ENCODE data around the gene EFCAB6.

Gene EFCAB6

GRCh38 chr22:43555561-43556515, 256.3 kb downstream of the EFCAB6 start:
- DNase-seq (ENCODE audit: low spot score) (no peak), ATAC-seq (ENCODE audit: low read depth) (no peak)
- Histone ChIP-seq H3K36me3 (ENCODE audit: low read depth) (no peaks in the 10 kb centered on the region), H3K27ac (ENCODE audit: poor library complexity, severe bottlenecking) (no peak overlapping the region), H3K27me3 (ENCODE audit: insufficient read depth, poor library complexity, severe bottlenecking) (no peaks in the 10 kb centered on the region), H3K4me1 (ENCODE audit: insufficient read depth, poor library complexity, severe bottlenecking) (no peaks in the 10 kb centered on the region), H3K4me3 (ENCODE audit: severe bottlenecking) (no peak overlapping the region), H3K9me3 (ENCODE audit: severe bottlenecking) (no peaks in the 10 kb centered on the region)
- no peak for TF ChIP-seq CTCF (IDR thresholded peaks at IDR 0.05; ENCODE audit: poor library complexity, severe bottlenecking)

GRCh38 chr22:43554694-43555365, 257.3 kb downstream of the EFCAB6 start:
- Histone ChIP-seq H3K4me3 (ENCODE audit: severe bottlenecking) (no peak overlapping the region), H3K4me1 (ENCODE audit: insufficient read depth, poor library complexity, severe bottlenecking) (no peaks in the 10 kb centered on the region), H3K27ac (ENCODE audit: poor library complexity, severe bottlenecking) (no peak overlapping the region), H3K27me3 (ENCODE audit: insufficient read depth, poor library complexity, severe bottlenecking) (no peaks in the 10 kb centered on the region), H3K36me3 (ENCODE audit: low read depth) (no peaks in the 10 kb centered on the region), H3K9me3 (ENCODE audit: severe bottlenecking) (no peaks in the 10 kb centered on the region)
- ATAC-seq (ENCODE audit: low read depth) (no peak), DNase-seq (ENCODE audit: low spot score) (no peak)
- no peak for TF ChIP-seq CTCF (IDR thresholded peaks at IDR 0.05; ENCODE audit: poor library complexity, severe bottlenecking)

GRCh38 chr22:43554259-43554636, 257.9 kb downstream of the EFCAB6 start:
- H3K4me3 ChIP-seq (ENCODE audit: severe bottlenecking): no peak overlapping the region
- no peak for TF ChIP-seq CTCF (IDR thresholded peaks at IDR 0.05; ENCODE audit: poor library complexity, severe bottlenecking)
- DNase-seq (ENCODE audit: low spot score): no peak
- H3K4me1 ChIP-seq (ENCODE audit: insufficient read depth, poor library complexity, severe bottlenecking): no peaks in the 10 kb centered on the region
- ATAC-seq (ENCODE audit: low read depth): no peak
- H3K9me3 ChIP-seq (ENCODE audit: severe bottlenecking): no peaks in the 10 kb centered on the region
- no peaks in the 10 kb centered on the region for H3K36me3 ChIP-seq (ENCODE audit: low read depth)
- H3K27ac ChIP-seq (ENCODE audit: poor library complexity, severe bottlenecking): no peak overlapping the region
- no peaks in the 10 kb centered on the region for H3K27me3 ChIP-seq (ENCODE audit: insufficient read depth, poor library complexity, severe bottlenecking)

GRCh38 chr22:43553451-43554258, 258.4 kb downstream of the EFCAB6 start:
- no peak overlapping the region for H3K4me3 ChIP-seq (ENCODE audit: severe bottlenecking)
- no peaks in the 10 kb centered on the region for H3K36me3 ChIP-seq (ENCODE audit: low read depth)
- TF ChIP-seq CTCF (IDR thresholded peaks at IDR 0.05; ENCODE audit: poor library complexity, severe bottlenecking): no peak
- H3K9me3 ChIP-seq (ENCODE audit: severe bottlenecking): no peaks in the 10 kb centered on the region
- H3K27me3 ChIP-seq (ENCODE audit: insufficient read depth, poor library complexity, severe bottlenecking): no peaks in the 10 kb centered on the region
- H3K27ac ChIP-seq (ENCODE audit: poor library complexity, severe bottlenecking): no peak overlapping the region
- DNase-seq (ENCODE audit: low spot score) (no peak), ATAC-seq (ENCODE audit: low read depth) (no peak)
- no peaks in the 10 kb centered on the region for H3K4me1 ChIP-seq (ENCODE audit: insufficient read depth, poor library complexity, severe bottlenecking)
